HG03354 (cell line): Measurements from ENCODE around the gene RYK.
"Not testable (repeated sequence)": the region's sequence is repeated elsewhere in the genome, so short reads cannot be mapped to it uniquely, and the experiment has no call there.

Experiments used
- ATAC-seq: cut with Tn5 transposase; IDR thresholded peaks from one replicate; pipeline ENCODE4 v1.9.1; 2021; ENCODE audit warnings: mild to moderate bottlenecking; ENCODE audit not compliant: unreplicated experiment, poor library complexity, severe bottlenecking

The RYK gene

GRCh38 chr3:134228035-134228434 lies 22.6 kb downstream of the RYK start:
- no peak for ATAC-seq

GRCh38 chr3:134224796-134225156 lies 25.9 kb downstream of the RYK start:
- not testable (repeated sequence) for ATAC-seq

GRCh38 chr3:134222835-134223234 lies 27.8 kb downstream of the RYK start:
- ATAC-seq: no peak

GRCh38 chr3:134216851-134217250 lies 33.8 kb downstream of the RYK start:
- no peak for ATAC-seq

GRCh38 chr3:134216191-134216764 lies 34.4 kb downstream of the RYK start:
- ATAC-seq: no peak

GRCh38 chr3:134214239-134214638 lies 36.4 kb downstream of the RYK start:
- no peak for ATAC-seq

- ATAC-seq: peak; percentile 72
Measured at GRCh38 chr3:134212967-134213665, 37.5 kb downstream of the RYK start.

GRCh38 chr3:134211797-134212196 lies 38.9 kb downstream of the RYK start:
- peak; percentile 85 for ATAC-seq

GRCh38 chr3:134205451-134205850 lies 45.2 kb downstream of the RYK start:
- ATAC-seq: no peak

GRCh38 chr3:134201201-134202130 lies 49.2 kb downstream of the RYK start:
- ATAC-seq: no peak

GRCh38 chr3:134199880-134200279 lies 50.8 kb downstream of the RYK start:
- not testable (repeated sequence) for ATAC-seq

- no peak for ATAC-seq
Measured at GRCh38 chr3:134199240-134199639, 51.4 kb downstream of the RYK start.

- ATAC-seq: no peak
Measured at GRCh38 chr3:134198414-134198813, 52.2 kb downstream of the RYK start.

GRCh38 chr3:134197681-134198261 lies 52.9 kb downstream of the RYK start:
- peak; percentile 79 for ATAC-seq

GRCh38 chr3:134194247-134194646 lies 56.4 kb downstream of the RYK start:
- ATAC-seq: no peak

GRCh38 chr3:134190250-134190649 lies 60.4 kb downstream of the RYK start:
- no peak for ATAC-seq

- no peak for ATAC-seq
Measured at GRCh38 chr3:134189849-134190248, 60.8 kb downstream of the RYK start.

GRCh38 chr3:134186391-134186790 lies 64.3 kb downstream of the RYK start:
- no peak for ATAC-seq

GRCh38 chr3:134180761-134181160 lies 69.9 kb downstream of the RYK start:
- no peak for ATAC-seq

- no peak for ATAC-seq
Measured at GRCh38 chr3:134179508-134179907, 71.2 kb downstream of the RYK start.
